ENCODE results near the gene PDLIM3.

DNA sequence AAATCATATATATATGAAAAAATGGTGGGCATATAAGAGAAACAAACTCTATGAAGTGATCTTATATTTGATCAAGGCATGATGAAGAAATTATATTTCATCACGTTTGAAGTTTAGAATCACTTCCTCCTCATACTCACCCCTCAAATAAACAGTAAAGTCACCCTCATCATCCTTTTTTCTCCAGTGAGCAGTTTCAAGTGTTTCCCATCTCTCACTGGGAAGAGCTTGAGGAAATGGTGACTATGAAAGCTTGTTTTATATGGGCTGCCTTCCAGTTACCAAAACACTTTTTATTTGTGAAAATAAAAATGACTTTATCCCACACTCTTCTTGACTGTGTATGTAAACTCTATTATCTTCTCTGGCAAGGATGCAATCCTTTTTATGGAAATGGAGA, 16.8 kb downstream of the PDLIM3 start:
- TF ChIP-seq POLR2A (IDR thresholded peaks at IDR 0.05) = no peak
- TF ChIP-seq, protein P1, sequence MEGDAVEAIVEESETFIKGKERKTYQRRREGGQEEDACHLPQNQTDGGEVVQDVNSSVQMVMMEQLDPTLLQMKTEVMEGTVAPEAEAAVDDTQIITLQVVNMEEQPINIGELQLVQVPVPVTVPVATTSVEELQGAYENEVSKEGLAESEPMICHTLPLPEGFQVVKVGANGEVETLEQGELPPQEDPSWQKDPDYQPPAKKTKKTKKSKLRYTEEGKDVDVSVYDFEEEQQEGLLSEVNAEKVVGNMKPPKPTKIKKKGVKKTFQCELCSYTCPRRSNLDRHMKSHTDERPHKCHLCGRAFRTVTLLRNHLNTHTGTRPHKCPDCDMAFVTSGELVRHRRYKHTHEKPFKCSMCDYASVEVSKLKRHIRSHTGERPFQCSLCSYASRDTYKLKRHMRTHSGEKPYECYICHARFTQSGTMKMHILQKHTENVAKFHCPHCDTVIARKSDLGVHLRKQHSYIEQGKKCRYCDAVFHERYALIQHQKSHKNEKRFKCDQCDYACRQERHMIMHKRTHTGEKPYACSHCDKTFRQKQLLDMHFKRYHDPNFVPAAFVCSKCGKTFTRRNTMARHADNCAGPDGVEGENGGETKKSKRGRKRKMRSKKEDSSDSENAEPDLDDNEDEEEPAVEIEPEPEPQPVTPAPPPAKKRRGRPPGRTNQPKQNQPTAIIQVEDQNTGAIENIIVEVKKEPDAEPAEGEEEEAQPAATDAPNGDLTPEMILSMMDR (IDR thresholded peaks at IDR 0.05) = no peak

Measured in uterus (tissue), 2 donors.